Esophagus squamous epithelium (tissue), 5 donors: ENCODE results near the gene VIPR1. TPM values are rescaled to one million over a fixed set of nuclear protein-coding genes. Genes with fewer than 3 reads are reported as not detected.

ENCODE experiments used
- DNase-seq: peaks from one replicate; lab custom pipeline; 2025; lab: John Stamatoyannopoulos, UW
- H3K27ac ChIP-seq, 4 donors: fragments of 200-600 bp; sonication (generic); one replicate each; pipeline ENCODE4 v1.5.1; 2016 to 2019; ENCODE audit warnings: mild to moderate bottlenecking in 1 of 4
- H3K27me3 ChIP-seq, 4 donors: fragments of 200-600 bp; sonication (generic); 1 replicate in 3 of 4; 2 replicates in 1 of 4; pipeline versions ENCODE4 v1.5.1 to v1.6.0; 2017 to 2021; ENCODE audit warnings: antibody characterized with exemption in 1 of 4
- H3K36me3 ChIP-seq, 3 donors: fragments of 200-600 bp; sonication (generic); one replicate each; pipeline ENCODE4 v1.5.1; 2016 to 2019
- H3K4me1 ChIP-seq, 3 donors: fragments of 200-600 bp; sonication (generic); one replicate each; pipeline ENCODE4 v1.5.1; 2017 to 2019
- H3K4me3 ChIP-seq, 4 donors: fragments of 200-600 bp; sonication (generic); 1 replicate in 3 of 4; 2 replicates in 1 of 4; pipeline ENCODE4 v1.5.1; 2016 to 2019; ENCODE audit warnings: mild to moderate bottlenecking in 2 of 4, moderate library complexity in 1 of 4
- H3K9me3 ChIP-seq, 3 donors: fragments of 200-600 bp; sonication (generic); one replicate each; pipeline ENCODE4 v1.5.1; 2016 to 2019
- CTCF ChIP-seq, 6 experiments: fragments of 450-650 bp in 4 of 6; fragments of 200-600 bp in 2 of 6; sonication (generic) in 2 of 6; IDR thresholded peaks; one replicate each; pipeline ENCODE4 v1.5.1; 2016 to 2019; ENCODE audit warnings: antibody characterized with exemption in 6 of 6, mild to moderate bottlenecking in 4 of 6, moderate library complexity in 4 of 6
- POLR2A ChIP-seq, 4 donors: fragments of 450-650 bp; IDR thresholded peaks; one replicate each; pipeline ENCODE4 v1.6.1; 2017; ENCODE audit warnings: antibody characterized with exemption in 4 of 4, mild to moderate bottlenecking in 4 of 4, moderate library complexity in 3 of 4
- WGBS, 2 donors: methylation state at CpG; one replicate each; pipeline ENCODE4 v1.1.5; 2018; 5-methylcytosine and 5-hydroxymethylcytosine counted together
- intact Hi-C: fragments of 100-400 bp; cut with DNase I; formaldehyde crosslinking; loops from one replicate; pipeline ENCODE4 v1.15.0; 2022
- total RNA-seq, 4 donors: library from RNA; depleted of rRNA; stranded (reverse); fragments of >200 nt; gene quantifications; one replicate each; pipeline ENCODE4 v1.1.0, GENCODE V29; 2016
- donor health status: DM: yes; HTN: yes; CAD: no.

The VIPR1 gene
- total RNA-seq, 4 donors from 2014 or later, result 3.6 to 15.4 (median 8.6) TPM

GRCh38 chr3:42541079-42541478, 38.6 kb downstream of the VIPR1 start:
- no peak overlapping the region for H3K4me3 ChIP-seq
- TF ChIP-seq CTCF (IDR thresholded peaks at IDR 0.05), result no peak
- no peak for TF ChIP-seq POLR2A (IDR thresholded peaks at IDR 0.05)
- 63 to 64% methylated on average over 2 of the region's 3 CpGs for WGBS, 2 donors
- no peaks in the 10 kb centered on the region for H3K9me3 ChIP-seq
- H3K36me3 ChIP-seq, result no peaks in the 10 kb centered on the region
- H3K4me1 ChIP-seq, result peaks cover 0 to 38% (median 0%) of the 10 kb centered on the region in 3 donors
- no peaks in the 10 kb centered on the region for H3K27me3 ChIP-seq
- no peak for DNase-seq
- intact Hi-C loops, result loop anchor here (5.0 kb wide), 1 partner anchor 39 kb away; the partner anchor contains the start of gene VIPR1
- no peak overlapping the region for H3K27ac ChIP-seq

- 27 to 57% methylated on average over 3 to 10 of the region's 12 CpGs for WGBS, 2 donors
- Histone ChIP-seq H3K27me3 (no peaks in the 10 kb centered on the region), H3K27ac (peak overlapping the region; percentile 36 to 77 (median 65)), H3K36me3 (peaks cover 0 to 16% (median 0%) of the 10 kb centered on the region in 3 donors), H3K4me1 (peaks cover 0 to 50% (median 4%) of the 10 kb centered on the region in 3 donors), H3K4me3 (no peak overlapping the region), H3K9me3 (no peaks in the 10 kb centered on the region)
- intact Hi-C loops, result loop anchor here (5.0 kb wide), 1 partner anchor 42 kb away; the partner anchor contains the start of gene VIPR1
- no peak for DNase-seq
- TF ChIP-seq POLR2A (IDR thresholded peaks at IDR 0.05) (no peak), CTCF (IDR thresholded peaks at IDR 0.05) (no peak)
These were observed 42.2 kb downstream of the VIPR1 start for GRCh38 chr3:42544492-42545283.

DNA sequence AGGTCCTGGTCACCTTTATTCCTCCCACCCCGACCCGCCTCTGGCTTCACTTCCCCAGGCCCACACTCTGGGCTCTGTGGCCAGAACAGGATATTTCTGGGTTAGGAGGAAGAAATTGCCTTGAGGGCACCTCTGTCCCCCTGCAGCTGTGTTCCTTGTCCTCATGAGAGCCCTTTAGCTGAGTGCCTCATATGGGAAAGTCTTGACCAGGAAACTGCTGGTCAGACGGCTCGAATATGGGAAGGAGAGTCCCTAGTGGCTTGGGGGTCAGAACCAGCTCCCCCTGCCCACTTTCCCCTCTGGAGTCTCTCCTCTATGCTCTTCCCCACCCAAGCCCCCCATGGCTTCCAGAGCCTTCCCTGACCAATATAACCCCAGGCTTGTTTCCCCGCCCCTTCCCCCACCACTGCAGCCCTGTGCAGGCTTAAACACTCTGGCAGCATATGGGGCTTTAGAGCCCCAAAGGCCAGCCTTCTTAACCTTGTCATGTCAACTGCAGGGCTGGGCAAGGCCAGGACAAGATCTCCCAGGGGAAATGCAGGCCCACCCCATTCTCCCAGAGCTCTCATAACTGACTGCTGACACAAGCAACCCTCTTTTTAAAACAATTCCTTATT, 42.9 kb downstream of the VIPR1 start:
- DNase-seq, result no peak
- peaks cover 0 to 45% (median 4%) of the 10 kb centered on the region in 3 donors for H3K4me1 ChIP-seq
- 71 to 85% methylated on average over 1 to 2 of the region's 5 CpGs for WGBS, 2 donors

DNA sequence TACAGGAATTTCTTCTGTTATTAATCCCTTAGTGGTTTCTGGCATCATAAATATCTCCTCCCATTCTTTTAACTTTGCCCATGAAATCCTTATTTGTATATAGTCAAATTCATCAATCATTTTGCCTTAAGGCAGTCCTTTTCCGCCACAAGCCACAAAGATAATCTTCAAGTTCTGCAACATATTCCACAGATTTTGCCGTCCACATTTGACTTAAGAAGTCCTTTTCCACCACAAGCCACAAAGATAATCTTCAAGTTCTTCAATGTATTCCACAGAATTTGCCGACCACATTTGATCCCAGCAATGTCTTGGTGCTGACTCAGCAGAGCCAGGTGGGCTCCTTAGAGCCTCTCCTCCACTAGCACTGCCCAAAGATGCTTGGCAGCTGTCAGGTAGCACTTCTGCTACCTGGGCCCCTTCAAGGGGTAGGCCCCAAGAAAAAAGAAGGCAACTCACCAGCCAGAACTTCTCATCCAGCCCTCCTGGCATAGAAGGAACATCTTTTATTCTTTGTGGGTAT, 44.3 kb downstream of the VIPR1 start:
- Histone ChIP-seq H3K27me3 (no peaks in the 10 kb centered on the region), H3K36me3 (peaks cover 0 to 34% (median 0%) of the 10 kb centered on the region in 3 donors), H3K4me1 (peaks cover 0 to 45% (median 4%) of the 10 kb centered on the region in 3 donors), H3K4me3 (no peak overlapping the region), H3K9me3 (no peaks in the 10 kb centered on the region), H3K27ac (peak overlapping the region in 1 of 4 donors; percentile 48)
- TF ChIP-seq CTCF (IDR thresholded peaks at IDR 0.05), result no peak
- no peak for DNase-seq
- intact Hi-C loops, result no loop called here
- WGBS, 2 donors, result 58 to 75% methylated on average over 3 of the region's 3 CpGs

More for the DNA sequence above, 42.9 kb downstream of the VIPR1 start:
- peak overlapping the region; percentile 36 to 77 (median 65) for H3K27ac ChIP-seq
- no peak overlapping the region for H3K4me3 ChIP-seq
- no peaks in the 10 kb centered on the region for H3K9me3 ChIP-seq
- no peaks in the 10 kb centered on the region for H3K27me3 ChIP-seq
- TF ChIP-seq POLR2A (IDR thresholded peaks at IDR 0.05) (no peak), CTCF (IDR thresholded peaks at IDR 0.05) (no peak)
- intact Hi-C loops, result no loop called here
- H3K36me3 ChIP-seq, result peaks cover 0 to 23% (median 0%) of the 10 kb centered on the region in 3 donors
